DND-41 (cell line): ENCODE data around the gene PIK3CB.

Experiments
- EZH2 ChIP-seq: IDR thresholded peaks from 3 replicates; pipeline ENCODE4 v1.6.1; 2012; ENCODE audit warnings: borderline replicate concordance, low read depth, mild to moderate bottlenecking, moderate library complexity, low read length, inconsistent platforms; ENCODE audit not compliant: severe bottlenecking
- TF ChIP-seq, protein P1 (sequence below): IDR thresholded peaks from 2 replicates; pipeline ENCODE4 v1.5.1; 2012; ENCODE audit warnings: borderline replicate concordance, low read length, moderate library complexity, mild to moderate bottlenecking; ENCODE audit not compliant: poor library complexity, severe bottlenecking; ENCODE audit errors: extremely low read depth

DNA sequence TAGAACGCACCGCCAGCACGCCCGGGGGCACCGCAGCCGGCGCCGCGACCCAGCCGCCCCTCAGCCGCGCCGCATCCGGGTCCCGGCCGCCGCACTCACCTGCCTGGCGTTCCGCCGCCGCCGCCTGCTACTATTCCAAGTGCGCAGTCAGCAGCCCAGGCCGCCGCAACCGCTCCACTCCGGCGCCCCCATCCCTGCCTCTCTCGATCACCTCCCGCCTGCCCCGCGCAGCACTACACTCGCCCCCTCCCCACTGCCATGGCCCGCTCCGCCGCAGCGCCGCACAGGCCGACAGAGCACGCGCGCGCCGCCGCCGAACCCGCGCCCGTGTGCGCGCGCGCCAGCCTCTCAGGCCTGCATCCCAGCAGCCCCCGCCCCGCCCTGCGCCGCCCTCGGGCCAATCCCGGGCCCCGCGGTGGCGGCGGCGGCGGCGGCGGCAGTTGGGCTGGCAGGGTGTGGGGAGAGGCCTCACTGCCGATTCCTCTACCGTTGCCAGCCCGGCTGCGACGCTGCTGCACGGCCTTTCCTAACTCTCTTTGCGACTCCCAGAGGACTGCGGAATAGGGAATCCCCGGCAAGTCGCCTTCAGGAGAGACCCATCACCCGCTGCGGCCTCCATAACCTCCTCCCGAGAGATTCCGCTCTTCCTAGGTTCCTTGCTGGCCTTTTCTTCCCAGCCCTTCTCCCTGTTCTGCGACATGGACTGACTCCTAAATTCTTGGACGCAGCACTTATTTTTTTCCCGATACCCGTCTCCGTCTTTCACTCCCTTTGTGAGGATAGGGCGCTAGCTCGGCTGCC is at the start of gene PIK3CB:
- TF ChIP-seq, protein P1, sequence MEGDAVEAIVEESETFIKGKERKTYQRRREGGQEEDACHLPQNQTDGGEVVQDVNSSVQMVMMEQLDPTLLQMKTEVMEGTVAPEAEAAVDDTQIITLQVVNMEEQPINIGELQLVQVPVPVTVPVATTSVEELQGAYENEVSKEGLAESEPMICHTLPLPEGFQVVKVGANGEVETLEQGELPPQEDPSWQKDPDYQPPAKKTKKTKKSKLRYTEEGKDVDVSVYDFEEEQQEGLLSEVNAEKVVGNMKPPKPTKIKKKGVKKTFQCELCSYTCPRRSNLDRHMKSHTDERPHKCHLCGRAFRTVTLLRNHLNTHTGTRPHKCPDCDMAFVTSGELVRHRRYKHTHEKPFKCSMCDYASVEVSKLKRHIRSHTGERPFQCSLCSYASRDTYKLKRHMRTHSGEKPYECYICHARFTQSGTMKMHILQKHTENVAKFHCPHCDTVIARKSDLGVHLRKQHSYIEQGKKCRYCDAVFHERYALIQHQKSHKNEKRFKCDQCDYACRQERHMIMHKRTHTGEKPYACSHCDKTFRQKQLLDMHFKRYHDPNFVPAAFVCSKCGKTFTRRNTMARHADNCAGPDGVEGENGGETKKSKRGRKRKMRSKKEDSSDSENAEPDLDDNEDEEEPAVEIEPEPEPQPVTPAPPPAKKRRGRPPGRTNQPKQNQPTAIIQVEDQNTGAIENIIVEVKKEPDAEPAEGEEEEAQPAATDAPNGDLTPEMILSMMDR = no peak
- no peak for TF ChIP-seq EZH2
